HG02885 (cell line): ENCODE data around the gene ARHGEF38.
"Not testable (repeated sequence)": the region's sequence is repeated elsewhere in the genome, so short reads cannot be mapped to it uniquely, and the experiment has no call there.

Experiments used
- ATAC-seq: cut with Tn5 transposase; IDR thresholded peaks from one replicate; pipeline ENCODE4 v1.9.1; 2021; ENCODE audit warnings: mild to moderate bottlenecking; ENCODE audit not compliant: unreplicated experiment, poor library complexity

The ARHGEF38 gene

DNA sequence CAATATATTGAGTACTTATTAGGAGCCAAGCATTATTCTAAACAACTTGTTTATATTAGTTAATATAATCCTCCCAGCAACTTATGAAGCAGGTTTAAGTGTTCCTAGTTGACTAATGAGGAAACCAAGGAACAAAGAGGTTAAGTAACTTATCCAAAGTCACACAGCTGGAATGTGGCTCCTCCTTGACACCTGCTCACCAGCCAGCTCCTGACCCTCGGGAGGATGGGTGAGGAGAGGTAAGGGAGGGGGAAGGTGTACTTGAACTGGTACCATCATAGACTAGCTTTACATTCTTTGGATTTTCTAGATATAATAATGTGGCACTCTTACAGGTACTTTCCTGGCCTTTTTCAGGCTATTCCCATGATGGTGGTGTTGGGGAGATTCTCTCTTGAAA, 50.7 kb downstream of the ARHGEF38 start:
- no peak for ATAC-seq

DNA sequence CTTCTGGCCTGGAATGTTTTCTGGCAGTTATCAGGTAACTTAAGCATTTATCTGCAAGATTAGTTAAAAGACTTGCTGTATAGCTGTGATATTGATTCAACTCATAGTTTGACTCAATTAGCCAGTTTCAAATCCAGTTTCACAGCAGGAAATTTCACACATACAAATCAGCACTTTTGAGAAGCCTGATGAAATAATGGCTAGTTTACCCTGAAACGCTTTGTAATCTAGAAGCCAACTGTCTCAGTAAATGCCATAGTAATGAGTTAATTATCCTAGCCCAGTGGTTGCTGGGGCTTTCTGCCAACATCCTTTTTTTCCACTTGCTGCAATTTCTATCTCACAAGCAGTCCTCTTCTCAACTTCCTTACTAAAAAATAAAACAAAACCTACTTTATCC, 53.1 kb downstream of the ARHGEF38 start:
- peak; percentile 44 for ATAC-seq

DNA sequence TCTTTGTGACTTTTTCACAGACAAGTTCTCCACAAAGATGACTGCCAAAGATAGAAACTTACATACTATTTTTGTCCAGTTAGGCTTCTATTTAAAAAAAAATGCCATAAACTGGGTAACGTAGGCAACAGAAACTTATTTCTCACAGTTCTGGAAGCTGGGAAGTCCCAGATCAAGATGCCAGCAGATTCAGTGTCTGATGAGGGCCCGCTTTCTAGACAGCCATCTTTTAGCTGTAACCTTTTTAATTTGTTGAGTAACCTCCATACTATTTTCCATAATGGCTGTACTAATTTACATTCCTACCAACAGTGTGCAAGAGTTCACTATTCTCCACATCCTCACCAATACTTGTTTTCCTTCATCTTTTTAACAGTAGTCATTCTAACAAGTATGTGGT, 55.5 kb downstream of the ARHGEF38 start:
- no peak for ATAC-seq

GRCh38 chr4:105609819-105610218, 57.4 kb downstream of the ARHGEF38 start:
- ATAC-seq, result not testable (repeated sequence)

GRCh38 chr4:105613306-105613705, 60.9 kb downstream of the ARHGEF38 start:
- ATAC-seq, result no peak

DNA sequence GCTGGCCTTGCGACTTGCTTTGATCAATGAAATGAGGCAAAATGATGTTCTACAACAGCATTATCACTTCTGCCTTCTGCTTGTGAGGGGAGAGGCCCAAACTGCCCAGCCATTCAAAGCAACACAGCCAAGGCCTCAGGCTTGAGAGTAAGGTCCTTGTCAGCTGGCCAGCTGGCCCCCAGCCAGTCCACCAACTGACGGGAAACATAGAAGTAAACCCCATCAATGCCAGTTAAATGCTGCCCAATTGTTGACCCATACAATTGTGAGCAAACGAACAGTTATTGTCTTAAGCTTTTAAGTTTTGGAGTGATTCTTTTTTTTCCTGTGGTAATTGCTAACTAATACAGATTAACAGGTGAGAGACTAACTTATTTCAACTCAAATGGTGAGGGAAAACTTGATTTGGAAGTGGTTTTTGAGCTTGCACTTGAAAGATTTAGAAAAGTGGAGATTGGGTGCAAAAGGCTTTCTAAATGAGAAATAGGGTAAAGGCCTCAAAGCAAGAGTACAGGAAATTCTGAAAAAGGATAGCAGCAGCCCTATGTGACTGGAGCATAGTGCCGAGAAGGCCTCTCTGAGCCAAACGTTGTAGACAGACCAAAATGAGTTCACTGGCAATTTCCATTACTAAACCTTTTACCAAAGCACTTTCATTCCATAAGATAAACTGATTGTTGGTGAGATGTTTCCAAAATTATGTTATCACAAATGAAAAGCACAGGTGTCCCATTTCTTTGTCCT, 66.9 kb downstream of the ARHGEF38 start:
- no peak for ATAC-seq

GRCh38 chr4:105620640-105621323, 68.4 kb downstream of the ARHGEF38 start:
- ATAC-seq, result peak; percentile 62

GRCh38 chr4:105622269-105622668, 69.8 kb downstream of the ARHGEF38 start:
- ATAC-seq, result no peak

DNA sequence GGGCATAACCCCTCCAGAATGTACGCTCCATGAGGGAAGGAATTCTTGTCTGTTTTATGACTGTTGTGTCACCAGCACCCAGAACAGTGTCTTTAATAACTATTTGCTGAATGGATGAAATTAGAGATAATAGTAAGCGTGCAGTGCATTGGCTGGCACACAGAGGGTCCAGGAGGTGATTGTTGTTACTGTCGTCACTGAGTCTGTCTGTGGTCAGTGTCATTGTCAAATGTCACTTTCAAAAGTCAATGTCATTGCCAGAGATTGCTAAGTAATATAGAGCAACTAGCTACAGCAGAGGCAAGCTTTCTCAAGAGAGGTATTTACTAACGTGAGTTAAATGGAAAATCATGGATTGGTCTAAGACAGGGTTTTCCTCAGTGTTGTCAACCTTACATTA, 70.7 kb downstream of the ARHGEF38 start:
- ATAC-seq, result no peak

DNA sequence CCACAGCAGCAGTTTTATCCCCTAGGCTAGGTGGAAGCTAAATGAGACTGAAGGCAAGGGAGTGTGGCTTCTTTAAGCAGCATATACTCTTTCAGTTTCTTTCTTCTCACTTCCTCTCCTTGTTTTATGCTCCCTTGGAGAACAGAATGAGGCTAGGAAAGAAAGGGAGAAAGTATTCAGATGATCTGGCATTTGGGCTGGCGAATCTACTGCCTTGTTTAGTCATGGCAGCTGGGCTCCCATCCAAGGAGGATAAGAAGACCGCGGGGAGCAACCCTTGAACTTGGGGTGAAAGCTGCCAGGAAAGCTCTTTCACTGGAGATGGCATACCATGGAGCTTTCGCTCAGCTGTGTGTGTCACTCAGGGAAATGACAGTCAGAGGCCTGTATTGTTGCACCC, 72.1 kb downstream of the ARHGEF38 start:
- ATAC-seq, result peak; percentile 45

GRCh38 chr4:105625214-105625613, 72.8 kb downstream of the ARHGEF38 start:
- ATAC-seq, result no peak

DNA sequence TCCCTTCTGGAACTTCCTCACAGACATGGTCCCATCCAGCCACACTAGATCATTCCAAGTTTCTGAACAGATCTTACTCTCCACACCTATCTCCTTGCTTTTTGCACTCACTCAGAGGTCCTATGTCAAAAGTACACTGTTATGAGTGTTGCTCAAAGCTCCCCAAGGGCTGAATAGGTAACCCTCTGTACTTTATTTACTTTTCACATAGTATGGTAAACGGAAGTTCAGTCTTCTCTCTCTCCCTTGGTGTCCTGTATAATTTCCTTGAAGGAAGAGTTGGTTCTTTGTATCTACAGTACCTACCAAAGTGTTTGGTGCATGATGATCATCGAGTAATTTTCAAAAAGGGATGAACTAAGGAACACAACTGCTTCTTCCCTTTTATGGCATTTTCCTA, 74.4 kb downstream of the ARHGEF38 start:
- no peak for ATAC-seq

DNA sequence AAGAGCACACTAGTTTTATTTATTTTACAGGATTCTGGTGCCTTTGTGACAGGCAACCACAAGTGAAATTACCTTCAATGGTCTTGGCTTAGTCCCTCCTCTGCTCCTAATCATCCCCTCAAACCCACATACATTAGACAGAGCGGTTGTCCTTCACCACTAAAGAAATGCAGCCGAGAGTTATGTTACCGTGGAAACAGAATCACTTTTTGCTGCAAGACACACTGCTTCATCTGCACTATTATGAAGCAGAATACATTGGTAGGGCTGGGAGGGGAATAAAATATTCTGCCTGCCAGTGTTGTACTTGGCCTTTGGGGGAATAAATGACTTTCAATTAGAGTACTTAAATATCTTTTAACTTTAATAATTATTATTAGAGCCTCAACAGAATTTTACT, 75.2 kb downstream of the ARHGEF38 start:
- no peak for ATAC-seq

DNA sequence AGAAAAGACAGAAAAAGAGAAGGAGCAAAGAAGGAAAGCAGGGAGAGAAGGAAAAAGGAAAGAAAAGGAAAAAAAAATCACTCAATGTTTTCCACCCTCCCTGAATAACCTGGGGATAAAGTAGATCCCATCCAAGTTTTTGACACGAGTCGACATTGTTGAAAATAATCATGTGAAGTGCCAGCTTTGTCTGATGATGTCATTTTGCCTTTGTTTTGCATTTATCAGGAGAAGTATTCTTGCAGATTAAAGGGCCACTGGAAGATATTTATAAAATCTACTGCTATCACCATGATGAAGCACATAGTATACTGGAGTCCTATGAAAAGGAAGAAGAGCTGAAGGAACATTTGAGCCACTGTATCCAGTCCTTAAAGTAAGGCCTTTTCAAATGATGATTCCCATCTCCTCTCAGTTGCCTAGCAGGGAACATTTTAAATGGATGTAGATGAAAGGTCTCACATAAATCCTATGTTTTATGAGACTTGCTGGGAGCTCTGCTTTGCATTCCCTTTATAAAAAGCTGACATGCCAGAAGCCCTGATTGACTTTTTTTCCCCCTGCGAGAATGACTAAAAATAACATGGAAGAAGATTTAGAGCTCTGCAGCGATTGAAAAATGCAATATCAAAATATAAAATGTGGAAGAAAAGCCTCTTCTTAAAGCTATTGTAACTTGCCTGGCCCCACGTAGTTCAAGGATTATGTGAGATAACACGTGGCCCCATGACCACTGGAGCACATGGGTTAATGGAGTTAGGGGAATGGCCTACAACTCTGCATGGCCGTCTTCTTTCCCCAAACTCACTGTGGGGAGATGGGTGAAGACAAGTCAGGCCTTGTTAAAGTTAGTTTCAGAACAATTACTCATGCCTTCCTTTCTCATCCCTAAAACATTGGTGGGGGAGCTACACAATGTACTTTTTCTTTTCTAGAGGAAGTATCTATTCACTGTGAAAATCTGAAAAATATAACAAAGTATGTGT, 78.5 kb downstream of the ARHGEF38 start:
- ATAC-seq, result no peak

DNA sequence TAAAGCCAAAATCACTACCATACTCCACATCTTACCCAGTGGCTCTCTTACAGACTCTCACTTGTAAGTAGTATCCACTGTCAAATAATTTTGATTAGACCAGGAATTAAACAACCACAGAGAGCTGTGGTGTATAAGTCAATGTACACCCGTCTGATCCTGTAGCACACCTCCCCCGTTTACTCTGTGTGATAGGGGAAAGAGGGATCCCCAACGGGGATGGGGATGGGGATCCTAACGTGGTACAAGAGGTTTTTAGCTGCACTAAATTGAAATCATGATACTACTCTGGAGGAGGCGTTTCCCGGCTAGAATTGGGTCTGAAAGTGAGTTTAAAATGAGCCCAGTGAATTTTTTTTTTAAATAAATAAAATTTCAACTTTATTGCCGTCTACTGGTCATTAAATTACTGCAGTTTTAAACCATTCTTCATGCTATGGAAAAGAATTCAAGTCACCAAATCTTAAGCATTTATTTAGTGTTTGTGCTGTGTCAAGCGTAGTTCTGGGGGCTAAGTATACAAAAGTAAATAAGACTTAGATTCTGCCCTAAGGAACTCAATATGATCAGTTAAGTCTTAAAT, 79.5 kb downstream of the ARHGEF38 start:
- peak; percentile 42 for ATAC-seq

DNA sequence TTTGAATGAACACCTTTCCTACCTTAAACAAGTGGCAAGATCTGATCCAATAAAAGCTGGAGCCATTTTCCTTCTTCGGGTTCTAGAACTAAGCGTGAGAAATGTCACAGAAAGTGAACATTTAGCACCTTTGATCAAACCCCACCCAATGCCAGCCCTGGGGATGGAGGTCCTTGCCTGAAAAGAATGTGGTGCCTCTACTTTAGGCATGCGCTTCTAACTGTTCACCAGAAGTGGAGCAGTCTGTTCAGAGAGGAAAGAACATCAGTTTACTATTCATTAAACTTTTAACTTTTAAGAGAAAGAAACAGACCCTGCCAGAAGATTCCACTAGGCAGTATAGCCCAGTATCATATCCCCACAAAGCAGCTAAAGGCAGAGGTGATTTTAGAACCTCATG, 80.2 kb downstream of the ARHGEF38 start:
- peak; percentile 33 for ATAC-seq

GRCh38 chr4:105633241-105633640, 80.8 kb downstream of the ARHGEF38 start:
- no peak for ATAC-seq

GRCh38 chr4:105634402-105635080, 82.1 kb downstream of the ARHGEF38 start:
- ATAC-seq, result peak; percentile 34

GRCh38 chr4:105637408-105638176, 85.2 kb downstream of the ARHGEF38 start:
- peak; percentile 79 for ATAC-seq
